Right forelimb (tissue), 1 donor: ENCODE data around the gene POLR2L.

Experiments
- DNase-seq: peaks from one replicate; pipeline ENCODE4 v3.0.0-alpha.2; 2018

Gene POLR2L

GRCh38 chr11:792535-792821, 49.9 kb downstream of the POLR2L start:
- DNase-seq = no peak

GRCh38 chr11:791658-792534, 50.4 kb downstream of the POLR2L start:
- no peak for DNase-seq

DNA sequence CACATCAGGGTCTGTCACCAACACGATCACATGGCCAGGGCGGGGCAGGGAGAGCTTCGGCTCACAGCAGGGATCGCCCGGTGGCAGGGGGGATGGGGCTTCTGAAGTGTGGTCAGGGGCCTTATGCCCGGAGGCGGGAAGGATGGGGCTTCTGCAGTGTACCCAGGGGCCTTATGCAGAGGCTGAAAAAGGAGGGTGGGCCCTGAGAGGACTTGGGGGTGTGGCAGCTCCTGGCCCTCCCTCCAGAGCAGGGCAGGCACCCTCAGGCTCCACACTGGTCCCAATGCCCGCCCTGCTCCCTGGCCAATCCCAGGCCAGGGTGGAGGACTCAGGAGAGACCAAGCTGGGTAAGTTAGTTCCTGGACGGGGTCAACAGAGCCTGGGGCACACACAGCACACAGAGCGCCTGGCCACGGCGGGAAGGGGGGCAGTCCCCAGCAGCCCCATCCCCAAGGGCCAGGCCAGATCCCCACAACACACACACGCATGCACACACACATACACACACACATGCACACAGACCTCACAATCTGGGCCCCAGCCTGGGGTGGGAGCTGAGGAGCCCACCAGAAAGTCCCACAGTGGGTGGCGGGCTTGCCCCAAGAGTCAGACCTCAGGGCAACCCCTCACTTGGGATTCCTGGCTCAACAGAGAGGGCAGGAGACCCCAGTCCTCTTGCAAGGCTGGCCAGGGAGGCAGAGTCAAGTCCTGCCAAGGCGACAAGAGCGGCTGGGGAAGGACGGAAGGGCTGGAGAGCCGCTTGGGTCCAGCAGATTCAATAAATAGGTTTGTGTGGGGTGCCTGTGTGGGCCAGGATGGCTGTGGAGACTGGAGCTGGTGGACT, 51.4 kb downstream of the POLR2L start:
- DNase-seq = no peak

DNA sequence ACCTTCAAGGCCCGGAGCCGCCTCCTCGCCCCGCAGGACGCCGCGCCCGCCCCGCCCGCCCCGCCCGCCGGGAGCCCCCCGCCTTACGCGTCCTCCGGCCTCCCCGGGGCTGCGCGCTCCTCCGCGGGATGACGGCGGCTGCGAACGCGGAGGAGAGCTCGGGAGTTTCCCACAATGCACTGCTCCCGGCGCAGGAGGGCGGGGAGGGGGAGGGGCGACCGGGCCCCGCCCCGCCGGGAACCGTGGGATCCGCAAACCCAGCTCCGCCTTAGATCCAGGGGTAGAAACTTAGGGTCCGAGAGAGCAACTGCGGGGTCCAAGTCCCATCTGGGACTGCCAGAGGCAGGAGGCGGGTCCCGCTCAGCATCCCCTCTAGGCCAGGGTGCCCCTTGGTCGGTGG, 52.4 kb downstream of the POLR2L start, which contains the start of gene CEND1:
Gene CEND1 (minus strand): TSS at position 148 of the 400 bp plus-strand sequence. CDS start 1,514 bp downstream, outside the sequence.
- no peak for DNase-seq
